Measurements from ENCODE around the gene PACRG.

Gene PACRG

DNA sequence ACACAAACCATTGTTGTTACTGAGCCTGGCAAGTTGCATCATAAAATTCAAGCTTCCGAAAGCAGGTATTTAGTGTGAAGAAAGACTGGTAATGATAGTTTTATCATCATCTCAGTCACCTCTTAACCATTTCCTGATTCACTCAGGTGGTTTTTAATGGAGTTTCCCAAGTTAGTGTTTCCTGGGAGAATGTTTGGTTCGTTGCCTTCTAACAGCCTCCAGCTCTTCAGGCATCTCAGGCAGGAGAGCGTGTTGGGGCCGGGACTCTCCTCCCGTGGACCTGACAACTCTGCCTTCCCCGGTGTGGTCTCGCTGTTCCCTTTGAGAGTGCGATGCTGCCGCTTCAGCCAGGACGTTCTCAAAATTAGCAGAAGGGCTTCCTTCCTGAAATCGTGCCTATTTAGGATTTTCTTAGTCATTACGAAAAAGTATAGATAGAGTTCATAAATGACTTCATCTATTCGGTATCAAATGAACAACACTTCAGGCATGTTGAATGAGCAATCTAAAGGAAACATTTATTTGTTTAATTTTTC is 581.8 kb downstream of the PACRG start:
- Histone ChIP-seq H3K27ac (no peak overlapping the region), H3K4me3 (no peak overlapping the region)
- no peak for DNase-seq (ENCODE audit: low spot score)
- TF ChIP-seq, protein P1, sequence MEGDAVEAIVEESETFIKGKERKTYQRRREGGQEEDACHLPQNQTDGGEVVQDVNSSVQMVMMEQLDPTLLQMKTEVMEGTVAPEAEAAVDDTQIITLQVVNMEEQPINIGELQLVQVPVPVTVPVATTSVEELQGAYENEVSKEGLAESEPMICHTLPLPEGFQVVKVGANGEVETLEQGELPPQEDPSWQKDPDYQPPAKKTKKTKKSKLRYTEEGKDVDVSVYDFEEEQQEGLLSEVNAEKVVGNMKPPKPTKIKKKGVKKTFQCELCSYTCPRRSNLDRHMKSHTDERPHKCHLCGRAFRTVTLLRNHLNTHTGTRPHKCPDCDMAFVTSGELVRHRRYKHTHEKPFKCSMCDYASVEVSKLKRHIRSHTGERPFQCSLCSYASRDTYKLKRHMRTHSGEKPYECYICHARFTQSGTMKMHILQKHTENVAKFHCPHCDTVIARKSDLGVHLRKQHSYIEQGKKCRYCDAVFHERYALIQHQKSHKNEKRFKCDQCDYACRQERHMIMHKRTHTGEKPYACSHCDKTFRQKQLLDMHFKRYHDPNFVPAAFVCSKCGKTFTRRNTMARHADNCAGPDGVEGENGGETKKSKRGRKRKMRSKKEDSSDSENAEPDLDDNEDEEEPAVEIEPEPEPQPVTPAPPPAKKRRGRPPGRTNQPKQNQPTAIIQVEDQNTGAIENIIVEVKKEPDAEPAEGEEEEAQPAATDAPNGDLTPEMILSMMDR (IDR thresholded peaks at IDR 0.05), result no peak

DNA sequence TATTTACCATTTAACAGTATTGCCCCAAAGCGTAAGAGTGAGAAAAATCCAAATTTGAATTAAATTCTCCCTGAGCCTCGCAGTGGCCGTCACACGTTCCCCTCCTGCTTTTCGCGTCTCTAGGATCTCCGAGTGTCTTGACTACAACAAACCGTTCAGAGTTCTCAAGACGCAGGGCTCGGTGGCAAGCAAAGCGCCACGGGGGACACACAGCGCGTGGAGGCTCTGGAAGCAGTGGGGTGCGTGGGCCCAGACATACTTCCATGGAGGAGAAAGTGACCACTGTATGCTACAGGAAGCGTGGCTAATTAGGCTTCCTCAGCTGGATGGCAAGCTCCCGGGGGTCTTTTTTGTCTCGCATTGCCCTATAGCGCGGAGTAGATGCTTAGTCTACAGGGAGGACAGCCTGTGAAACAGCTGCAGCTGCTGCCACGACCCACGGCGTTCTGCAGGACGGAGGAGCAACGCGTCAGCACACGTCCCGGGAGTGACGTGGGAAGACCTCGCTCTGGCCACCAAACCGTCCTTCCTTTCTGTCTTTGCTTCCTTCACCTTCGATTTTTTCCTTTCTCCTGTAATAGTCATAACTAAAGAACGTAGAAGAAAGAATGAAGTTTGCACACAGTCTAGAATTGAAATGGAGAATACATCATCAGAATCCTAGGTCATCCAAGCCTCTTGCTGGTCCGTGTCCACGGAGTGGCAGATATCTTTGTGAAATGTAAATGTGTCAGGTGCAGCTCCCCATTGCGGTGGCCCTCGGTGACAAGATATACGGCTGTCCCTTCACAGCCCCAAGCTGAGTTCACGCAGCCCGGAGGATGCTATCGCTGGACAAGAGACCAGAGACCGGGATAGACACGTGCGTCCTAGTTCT is 582.6 kb downstream of the PACRG start:
- Histone ChIP-seq H3K4me3 (no peak overlapping the region), H3K27ac (no peak overlapping the region)
- TF ChIP-seq, protein P1 (IDR thresholded peaks at IDR 0.05), result no peak
- DNase-seq (ENCODE audit: low spot score), result no peak

DNA sequence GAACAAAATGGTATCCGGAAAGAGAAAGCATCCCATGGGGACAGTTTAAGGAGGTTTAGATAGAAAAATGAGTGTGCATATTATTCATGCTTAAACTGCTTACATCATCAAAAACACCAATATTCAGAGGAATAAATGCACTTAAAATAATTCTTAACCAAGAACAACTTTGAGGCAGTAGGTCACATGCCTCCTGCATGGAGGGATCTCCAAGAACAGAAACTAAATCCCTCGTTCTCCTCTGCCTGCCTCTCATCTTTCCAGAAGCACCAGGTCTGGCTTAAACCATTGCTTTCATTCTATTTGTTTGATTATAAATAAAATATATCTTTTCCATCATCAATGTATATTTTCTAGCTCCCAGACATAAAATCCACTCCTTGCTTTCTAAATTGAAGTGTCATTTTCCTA is 583.2 kb downstream of the PACRG start:
- no peak for DNase-seq (ENCODE audit: low spot score)
- H3K4me3 ChIP-seq, result no peak overlapping the region
- H3K27ac ChIP-seq, result no peak overlapping the region
- TF ChIP-seq, protein P1 (IDR thresholded peaks at IDR 0.05), result no peak

DNA sequence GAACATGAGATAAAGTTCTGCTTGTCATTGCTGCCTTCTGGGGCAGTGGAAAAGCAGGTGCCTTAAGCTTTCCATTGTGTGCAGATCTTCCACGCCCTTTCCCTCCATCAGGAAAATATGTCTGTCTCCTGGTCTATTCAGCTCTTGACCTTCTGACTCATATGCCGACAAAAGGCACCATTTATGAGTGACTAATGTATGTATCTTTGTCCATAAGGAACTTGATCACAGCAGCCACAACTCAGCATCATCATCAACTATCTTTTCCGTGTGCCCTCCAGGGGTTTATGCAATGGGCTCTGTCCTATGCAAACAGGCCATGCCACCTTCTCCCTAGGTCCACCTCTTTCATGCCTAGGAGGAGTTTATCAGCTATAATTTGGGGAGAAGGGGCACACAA is 584.1 kb downstream of the PACRG start:
- no peak for DNase-seq (ENCODE audit: low spot score)
- TF ChIP-seq, protein P1 (IDR thresholded peaks at IDR 0.05), result no peak
- no peak overlapping the region for H3K4me3 ChIP-seq
- H3K27ac ChIP-seq, result no peak overlapping the region

DNA sequence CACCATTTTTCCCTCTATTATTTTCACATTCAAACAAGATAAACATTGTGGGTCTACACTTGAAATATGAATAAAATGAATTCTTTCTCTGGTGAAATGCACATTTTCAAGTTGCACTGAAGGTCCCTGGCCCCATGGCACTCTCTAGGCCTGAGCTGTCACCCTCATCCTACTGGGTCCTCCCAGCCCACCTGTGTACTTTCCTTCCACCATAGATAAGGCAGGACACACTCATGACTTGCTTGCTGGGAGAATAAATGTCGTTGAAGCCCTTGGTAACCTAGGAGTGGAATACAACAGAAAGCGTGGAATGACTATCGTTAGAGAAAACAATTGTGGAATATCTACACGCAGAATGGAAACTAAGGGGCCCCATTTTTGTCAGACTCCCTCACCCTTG is 585.8 kb downstream of the PACRG start:
- H3K27ac ChIP-seq, result peak overlapping the region in 1 of 2 donors; percentile 4
- TF ChIP-seq, protein P1 (IDR thresholded peaks at IDR 0.05), result no peak
- H3K4me3 ChIP-seq, result no peak overlapping the region
- DNase-seq (ENCODE audit: low spot score), result no peak

DNA sequence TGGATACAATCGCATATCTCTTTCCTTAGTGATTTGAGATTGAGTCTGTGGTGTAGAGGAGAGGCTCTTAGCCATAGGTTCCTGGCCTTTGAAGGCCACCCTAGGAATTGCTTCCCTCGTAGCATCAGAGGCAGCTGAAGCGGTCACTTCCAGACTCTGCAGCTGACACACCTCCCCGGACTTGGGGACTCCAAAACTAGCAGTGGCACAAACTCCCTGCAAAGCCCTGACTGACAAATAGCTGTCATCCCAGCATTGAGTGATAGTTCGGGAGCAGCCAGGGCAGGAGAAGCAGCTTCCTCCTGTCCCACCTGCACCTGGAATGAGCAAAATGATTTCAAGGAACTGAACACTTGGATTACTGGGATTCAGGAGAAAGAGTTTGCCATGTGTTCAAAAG is 586.2 kb downstream of the PACRG start:
- peak overlapping the region in 1 of 2 donors; percentile 4 for H3K27ac ChIP-seq

More for the DNA sequence above, 586.2 kb downstream of the PACRG start:
- H3K4me3 ChIP-seq, result no peak overlapping the region
- DNase-seq (ENCODE audit: low spot score), result no peak
- TF ChIP-seq, protein P1 (IDR thresholded peaks at IDR 0.05), result no peak
